Stomach (tissue), 4 donors: Measurements from ENCODE around the gene NUMA1.

Source experiments
- CTCF ChIP-seq, 7 experiments: fragments of 450-650 bp in 4 of 7; fragments of 200-600 bp in 3 of 7; sonication (generic) in 3 of 7; IDR thresholded peaks; one replicate each; pipeline ENCODE4 v1.5.1; 2016 to 2019; ENCODE audit warnings: antibody characterized with exemption in 7 of 7, control low read depth in 2 of 7, mild to moderate bottlenecking in 1 of 7
- POLR2A ChIP-seq, 4 donors: fragments of 450-650 bp; IDR thresholded peaks; one replicate each; pipeline ENCODE4 v1.6.1; 2016; ENCODE audit warnings: antibody characterized with exemption in 4 of 4, control low read depth in 2 of 4, mild to moderate bottlenecking in 1 of 4, moderate library complexity in 1 of 4
- POLR2AphosphoS5 ChIP-seq, 3 donors: sonication (generic); formaldehyde crosslinking; IDR thresholded peaks; one replicate each; pipeline ENCODE4 v1.6.1; 2016; ENCODE audit warnings: antibody characterized with exemption in 3 of 3

GRCh38 chr11:72120930-72121329, 40.6 kb upstream of the NUMA1 start:
- TF ChIP-seq CTCF (IDR thresholded peaks at IDR 0.05): no peak
- no peak for TF ChIP-seq POLR2A (IDR thresholded peaks at IDR 0.05)
- TF ChIP-seq POLR2AphosphoS5 (IDR thresholded peaks at IDR 0.05): no peak
